Cardiac septum (tissue), 1 donor: ENCODE results near the gene DNAAF5. TPM values are rescaled to one million over a fixed set of nuclear protein-coding genes. Genes with fewer than 3 reads are reported as not detected.

Experiments
- DNase-seq: peaks from one replicate; pipeline ENCODE4 v3.0.0-alpha.2; 2020; ENCODE audit warnings: low spot score
- intact Hi-C: fragments of 100-400 bp; cut with DNase I; formaldehyde crosslinking; loops from one replicate; pipeline ENCODE4 v1.14.0; 2022
- total RNA-seq: library from RNA; stranded (reverse); fragmentation: NEBNext Ultra II Directional; extraction: Animal tissue kit (Norgen Biotek cat#: 25700); gene quantifications from one replicate; pipeline ENCODE4 v1.2.1, GENCODE V29; 2021
- donor health status: DM: no; HTN: no; CAD: no.

DNAAF5 gene
- total RNA-seq, 1 donor from 2014 or later: 22.1 TPM

GRCh38 chr7:818031-818699 is 91.7 kb downstream of the DNAAF5 start:
- DNase-seq: no peak

GRCh38 chr7:820341-820740 is 93.8 kb downstream of the DNAAF5 start:
- no peak for DNase-seq
- intact Hi-C loops: loop anchor here (5.0 kb wide), 1 partner anchor 47 kb away; no protein-coding TSS in a partner anchor

More at GRCh38 chr7:818031-818699, 91.7 kb downstream of the DNAAF5 start:
- intact Hi-C loops: no loop called here

- DNase-seq: no peak
- intact Hi-C loops: loop anchor here (5.0 kb wide), 1 partner anchor 46 kb away; no protein-coding TSS in a partner anchor
Observed at GRCh38 chr7:821688-822087, 95.2 kb downstream of the DNAAF5 start.

GRCh38 chr7:822692-823276 is 96.3 kb downstream of the DNAAF5 start:
- intact Hi-C loops: loop anchor here (5.0 kb wide), 1 partner anchor 45 kb away; no protein-coding TSS in a partner anchor
- DNase-seq: no peak

GRCh38 chr7:823649-824048 is 97.2 kb downstream of the DNAAF5 start:
- intact Hi-C loops: loop anchor here (5.0 kb wide), 1 partner anchor 44 kb away; no protein-coding TSS in a partner anchor
- no peak for DNase-seq

GRCh38 chr7:824081-824480 is 97.6 kb downstream of the DNAAF5 start:
- intact Hi-C loops: loop anchor here (5.0 kb wide), 1 partner anchor 43 kb away; no protein-coding TSS in a partner anchor
- no peak for DNase-seq

GRCh38 chr7:824664-825063 is 98.2 kb downstream of the DNAAF5 start:
- DNase-seq: no peak
- intact Hi-C loops: loop anchor here (5.0 kb wide), 1 partner anchor 43 kb away; no protein-coding TSS in a partner anchor

GRCh38 chr7:825386-825785 is 98.9 kb downstream of the DNAAF5 start:
- intact Hi-C loops: no loop called here
- no peak for DNase-seq

- intact Hi-C loops: no loop called here
- no peak for DNase-seq
Observed at GRCh38 chr7:826230-826917, 99.9 kb downstream of the DNAAF5 start.

GRCh38 chr7:828793-829561 is 102.5 kb downstream of the DNAAF5 start:
- DNase-seq: no peak

GRCh38 chr7:830069-830468 is 103.6 kb downstream of the DNAAF5 start:
- DNase-seq: no peak
- intact Hi-C loops: no loop called here

More at GRCh38 chr7:828793-829561, 102.5 kb downstream of the DNAAF5 start:
- intact Hi-C loops: no loop called here

- intact Hi-C loops: no loop called here
- no peak for DNase-seq
Observed at GRCh38 chr7:831596-832166, 105.2 kb downstream of the DNAAF5 start.

- intact Hi-C loops: no loop called here
- DNase-seq: no peak
Observed at GRCh38 chr7:832167-832967, 105.9 kb downstream of the DNAAF5 start, which contains the start of gene SUN1. Gene SUN1, plus strand, starts transcription at chr7:832476. Its CDS starts 49 bp downstream, at chr7:832525.

GRCh38 chr7:832968-833424 is 106.5 kb downstream of the DNAAF5 start:
- intact Hi-C loops: no loop called here
- DNase-seq: no peak

- DNase-seq: no peak
- intact Hi-C loops: no loop called here
Observed at GRCh38 chr7:833601-834258, 107.2 kb downstream of the DNAAF5 start.

GRCh38 chr7:834277-834676 is 107.8 kb downstream of the DNAAF5 start:
- no peak for DNase-seq
- intact Hi-C loops: no loop called here

GRCh38 chr7:835021-835420 is 108.5 kb downstream of the DNAAF5 start:
- no peak for DNase-seq
- intact Hi-C loops: loop anchor here (5.0 kb wide), 1 partner anchor 37 kb away; no protein-coding TSS in a partner anchor
